ENCODE data around the gene DDX20.

The DDX20 gene

GRCh38 chr1:111717450-111717849 lies 38.3 kb upstream of the DDX20 start:
- TF ChIP-seq, protein P1, sequence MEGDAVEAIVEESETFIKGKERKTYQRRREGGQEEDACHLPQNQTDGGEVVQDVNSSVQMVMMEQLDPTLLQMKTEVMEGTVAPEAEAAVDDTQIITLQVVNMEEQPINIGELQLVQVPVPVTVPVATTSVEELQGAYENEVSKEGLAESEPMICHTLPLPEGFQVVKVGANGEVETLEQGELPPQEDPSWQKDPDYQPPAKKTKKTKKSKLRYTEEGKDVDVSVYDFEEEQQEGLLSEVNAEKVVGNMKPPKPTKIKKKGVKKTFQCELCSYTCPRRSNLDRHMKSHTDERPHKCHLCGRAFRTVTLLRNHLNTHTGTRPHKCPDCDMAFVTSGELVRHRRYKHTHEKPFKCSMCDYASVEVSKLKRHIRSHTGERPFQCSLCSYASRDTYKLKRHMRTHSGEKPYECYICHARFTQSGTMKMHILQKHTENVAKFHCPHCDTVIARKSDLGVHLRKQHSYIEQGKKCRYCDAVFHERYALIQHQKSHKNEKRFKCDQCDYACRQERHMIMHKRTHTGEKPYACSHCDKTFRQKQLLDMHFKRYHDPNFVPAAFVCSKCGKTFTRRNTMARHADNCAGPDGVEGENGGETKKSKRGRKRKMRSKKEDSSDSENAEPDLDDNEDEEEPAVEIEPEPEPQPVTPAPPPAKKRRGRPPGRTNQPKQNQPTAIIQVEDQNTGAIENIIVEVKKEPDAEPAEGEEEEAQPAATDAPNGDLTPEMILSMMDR (IDR thresholded peaks at IDR 0.05): no peak
- H3K4me3 ChIP-seq (ENCODE audit: low read depth in 1 of 2, low read length in 1 of 2): no peak overlapping the region
- H3K9me3 ChIP-seq: no peaks in the 10 kb centered on the region
- peak overlapping the region; percentile 24 for H3K27ac ChIP-seq
- no peaks in the 10 kb centered on the region for H3K27me3 ChIP-seq
- peaks cover 9% of the 10 kb centered on the region for H3K36me3 ChIP-seq
- peaks cover 37 to 42% of the 10 kb centered on the region in 2 experiments for H3K4me1 ChIP-seq (ENCODE audit: control insufficient read depth in 1 of 2, insufficient read depth in 1 of 2, low read depth in 1 of 2, low read length in 1 of 2)

GRCh38 chr1:111719135-111719534 lies 36.6 kb upstream of the DDX20 start:
- Histone ChIP-seq H3K4me1 (ENCODE audit: control insufficient read depth in 1 of 2, insufficient read depth in 1 of 2, low read depth in 1 of 2, low read length in 1 of 2) (peaks cover 54 to 59% of the 10 kb centered on the region in 2 experiments), H3K36me3 (peaks cover 20% of the 10 kb centered on the region), H3K27ac (peak overlapping the region; percentile 90), H3K9me3 (no peaks in the 10 kb centered on the region), H3K27me3 (no peaks in the 10 kb centered on the region), H3K4me3 (ENCODE audit: low read depth in 1 of 2, low read length in 1 of 2) (peak overlapping the region in 1 of 2 experiments; percentile 50)
- TF ChIP-seq, protein P1 (IDR thresholded peaks at IDR 0.05): no peak

GRCh38 chr1:111719674-111720132 lies 36.0 kb upstream of the DDX20 start:
- TF ChIP-seq, protein P1 (IDR thresholded peaks at IDR 0.05): no peak
- Histone ChIP-seq H3K36me3 (peaks cover 26% of the 10 kb centered on the region), H3K4me3 (ENCODE audit: low read depth in 1 of 2, low read length in 1 of 2) (peak overlapping the region; percentile 22 to 50), H3K27me3 (no peaks in the 10 kb centered on the region), H3K27ac (peak overlapping the region; percentile 90), H3K4me1 (ENCODE audit: control insufficient read depth in 1 of 2, insufficient read depth in 1 of 2, low read depth in 1 of 2, low read length in 1 of 2) (peaks cover 60 to 65% of the 10 kb centered on the region in 2 experiments), H3K9me3 (no peaks in the 10 kb centered on the region)

DNA sequence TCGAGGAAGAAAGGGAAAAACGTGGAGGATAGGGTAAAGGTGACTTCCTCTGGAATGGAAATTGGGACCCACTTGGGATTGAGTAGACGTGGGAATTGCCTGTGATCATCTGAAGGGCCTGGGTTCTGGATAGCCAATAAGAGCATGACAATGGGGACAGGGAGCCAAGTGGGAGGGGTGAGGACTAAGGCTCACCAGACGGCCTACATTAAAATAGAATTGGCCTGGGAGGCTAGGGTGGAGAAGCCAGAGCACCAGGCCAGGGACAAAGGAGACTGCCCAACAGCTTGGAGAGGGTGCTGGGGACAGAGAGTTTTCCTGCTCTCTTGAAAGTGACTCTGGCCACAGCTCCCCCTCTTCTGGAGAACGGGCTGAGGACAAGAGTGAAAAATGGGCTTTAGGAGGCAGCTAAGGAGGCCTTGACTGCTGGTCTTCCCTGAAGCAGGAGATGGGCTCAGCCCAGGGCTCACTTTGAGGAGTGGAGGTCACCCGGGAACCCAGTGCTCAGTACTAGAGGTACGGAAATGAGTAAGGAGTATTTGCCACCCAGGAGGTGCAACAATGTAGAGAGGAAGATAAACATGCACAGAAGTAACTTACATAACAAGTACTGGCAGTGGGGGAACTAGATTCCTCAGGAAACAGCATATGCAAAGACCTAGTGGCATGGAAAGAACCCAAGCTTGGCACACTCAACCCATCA lies 35.3 kb upstream of the DDX20 start:
- Histone ChIP-seq H3K27ac (peak overlapping the region; percentile 90), H3K9me3 (no peaks in the 10 kb centered on the region), H3K27me3 (no peaks in the 10 kb centered on the region), H3K36me3 (peaks cover 31% of the 10 kb centered on the region), H3K4me3 (ENCODE audit: low read depth in 1 of 2, low read length in 1 of 2) (peak overlapping the region; percentile 22 to 50), H3K4me1 (ENCODE audit: control insufficient read depth in 1 of 2, insufficient read depth in 1 of 2, low read depth in 1 of 2, low read length in 1 of 2) (peaks cover 60 to 65% of the 10 kb centered on the region in 2 experiments)
- TF ChIP-seq, protein P1 (IDR thresholded peaks at IDR 0.05): no peak

GRCh38 chr1:111720977-111721786 lies 34.5 kb upstream of the DDX20 start:
- Histone ChIP-seq H3K9me3 (no peaks in the 10 kb centered on the region), H3K27me3 (no peaks in the 10 kb centered on the region), H3K27ac (peak overlapping the region; percentile 90), H3K4me3 (ENCODE audit: low read depth in 1 of 2, low read length in 1 of 2) (peak overlapping the region; percentile 22 to 50), H3K4me1 (ENCODE audit: control insufficient read depth in 1 of 2, insufficient read depth in 1 of 2, low read depth in 1 of 2, low read length in 1 of 2) (peaks cover 60 to 65% of the 10 kb centered on the region in 2 experiments), H3K36me3 (peaks cover 37% of the 10 kb centered on the region)
- TF ChIP-seq, protein P1 (IDR thresholded peaks at IDR 0.05): no peak

Data from neutrophil (primary cell).